ENCODE measurements around the gene KRTAP5-8. TPM values are rescaled to one million over a fixed set of nuclear protein-coding genes. Genes with fewer than 3 reads are reported as not detected.

The KRTAP5-8 gene
- total RNA-seq, 1 experiment from 2014 or later = not detected

DNA sequence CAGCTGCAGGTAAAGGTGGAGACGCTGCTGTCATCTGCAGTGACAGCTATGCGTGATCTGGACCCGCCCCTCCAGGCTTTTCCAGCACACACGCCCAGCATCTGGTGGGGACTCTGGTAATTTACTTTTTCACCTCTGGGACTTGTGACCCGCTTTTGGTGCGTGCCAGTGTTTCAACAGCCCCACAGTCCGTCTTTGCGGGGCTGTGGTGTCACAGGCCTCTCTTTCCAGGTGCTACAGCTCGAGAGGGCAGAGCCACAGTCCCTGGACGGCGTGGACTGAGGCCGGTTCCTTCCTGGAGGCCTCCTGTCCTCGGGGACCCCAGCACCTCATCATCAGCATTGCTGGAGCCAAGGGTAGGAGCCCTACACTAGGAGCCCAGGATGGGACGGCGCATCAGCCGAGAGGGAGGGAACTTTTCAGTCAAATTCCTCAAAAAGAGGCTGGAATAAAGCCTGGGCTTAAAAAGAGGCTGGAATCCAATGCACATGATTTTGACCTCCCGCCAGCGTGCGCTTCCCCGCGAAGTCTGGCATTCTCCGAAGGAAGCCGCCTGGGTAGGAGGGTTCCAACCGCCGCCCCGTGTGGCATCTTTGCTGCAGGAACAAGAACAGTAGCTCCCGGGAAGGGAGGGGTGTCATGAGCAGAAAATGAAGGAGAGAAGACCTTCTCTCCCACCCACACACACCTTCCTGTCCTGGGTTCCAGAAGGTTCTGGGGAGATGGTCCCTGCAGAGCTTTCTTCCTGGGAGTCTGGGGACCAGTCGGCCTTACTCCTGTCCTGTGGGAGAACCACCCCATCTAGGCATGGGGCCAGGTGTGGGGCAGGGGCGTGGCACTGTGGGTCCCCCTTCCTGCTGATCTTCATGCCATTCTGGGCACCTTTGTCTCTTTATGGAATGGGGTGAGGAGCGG is 36.5 kb upstream of the KRTAP5-8 start (continued):
- TF ChIP-seq, protein P1, sequence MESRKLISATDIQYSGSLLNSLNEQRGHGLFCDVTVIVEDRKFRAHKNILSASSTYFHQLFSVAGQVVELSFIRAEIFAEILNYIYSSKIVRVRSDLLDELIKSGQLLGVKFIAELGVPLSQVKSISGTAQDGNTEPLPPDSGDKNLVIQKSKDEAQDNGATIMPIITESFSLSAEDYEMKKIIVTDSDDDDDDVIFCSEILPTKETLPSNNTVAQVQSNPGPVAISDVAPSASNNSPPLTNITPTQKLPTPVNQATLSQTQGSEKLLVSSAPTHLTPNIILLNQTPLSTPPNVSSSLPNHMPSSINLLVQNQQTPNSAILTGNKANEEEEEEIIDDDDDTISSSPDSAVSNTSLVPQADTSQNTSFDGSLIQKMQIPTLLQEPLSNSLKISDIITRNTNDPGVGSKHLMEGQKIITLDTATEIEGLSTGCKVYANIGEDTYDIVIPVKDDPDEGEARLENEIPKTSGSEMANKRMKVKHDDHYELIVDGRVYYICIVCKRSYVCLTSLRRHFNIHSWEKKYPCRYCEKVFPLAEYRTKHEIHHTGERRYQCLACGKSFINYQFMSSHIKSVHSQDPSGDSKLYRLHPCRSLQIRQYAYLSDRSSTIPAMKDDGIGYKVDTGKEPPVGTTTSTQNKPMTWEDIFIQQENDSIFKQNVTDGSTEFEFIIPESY (IDR thresholded peaks at IDR 0.05; ENCODE audit: extremely low read depth, insufficient replicate concordance, low read length) = no peak
- no peak for TF ChIP-seq ZFX (IDR thresholded peaks at IDR 0.05)
- no peak for TF ChIP-seq SRF (IDR thresholded peaks at IDR 0.05; ENCODE audit: low read depth)
- TF ChIP-seq POLR2A (IDR thresholded peaks at IDR 0.05; ENCODE audit: borderline replicate concordance, extremely low read depth, insufficient read depth, insufficient read length) = no peak
- no peak for TF ChIP-seq EZH2 (IDR thresholded peaks at IDR 0.05)
- TF ChIP-seq, protein P2, sequence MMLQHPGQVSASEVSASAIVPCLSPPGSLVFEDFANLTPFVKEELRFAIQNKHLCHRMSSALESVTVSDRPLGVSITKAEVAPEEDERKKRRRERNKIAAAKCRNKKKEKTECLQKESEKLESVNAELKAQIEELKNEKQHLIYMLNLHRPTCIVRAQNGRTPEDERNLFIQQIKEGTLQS (IDR thresholded peaks at IDR 0.05) = no peak
- no peak for TF ChIP-seq RAD21 (IDR thresholded peaks at IDR 0.05; ENCODE audit: low read depth)
- no peak for TF ChIP-seq YY1 (IDR thresholded peaks at IDR 0.05; ENCODE audit: extremely low read depth, insufficient replicate concordance, low read depth, low read length)
- TF ChIP-seq FOSL1 (IDR thresholded peaks at IDR 0.05; ENCODE audit: low read depth) = no peak

DNA sequence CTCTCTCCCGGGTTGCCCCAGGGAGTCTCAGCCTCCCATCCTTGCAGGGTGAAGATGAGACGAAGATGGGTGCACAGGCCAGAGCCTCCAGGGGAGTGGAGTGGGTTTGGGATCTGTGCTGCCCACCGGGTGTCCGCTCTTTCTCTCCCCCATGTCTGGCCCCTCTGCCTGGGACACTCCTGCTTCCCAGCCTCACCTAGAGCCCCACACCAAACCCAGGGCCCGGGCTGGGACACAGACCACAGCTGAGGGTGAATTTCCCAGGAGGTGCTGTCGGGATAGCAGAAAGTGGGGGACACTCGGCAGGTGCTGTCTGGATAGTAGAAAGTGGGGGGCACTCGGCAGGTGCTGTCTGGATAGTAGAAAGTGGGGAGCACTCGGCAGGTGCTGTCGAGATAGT is 35.8 kb upstream of the KRTAP5-8 start:
- Histone ChIP-seq H3K4me1 (ENCODE audit: control insufficient read depth in 1 of 2, insufficient read depth in 2 of 2, low read length in 2 of 2) (peaks cover 11 to 12% of the 10 kb centered on the region in 2 experiments; a peak in 3 of 4 replicates), H3K9me3 (ENCODE audit: control insufficient read depth in 1 of 2, insufficient read depth in 1 of 2, low read depth in 1 of 2, low read length in 2 of 2) (no peaks in the 10 kb centered on the region), H3K9me2 (ENCODE audit: insufficient read depth) (no peaks in the 10 kb centered on the region), H3K9ac (ENCODE audit: low read length) (no peak overlapping the region), H3K4me2 (ENCODE audit: low read length) (no peak overlapping the region), H3K79me2 (ENCODE audit: insufficient read depth, low read length) (no peaks in the 10 kb centered on the region), H2AFZ (ENCODE audit: low read depth, low read length, poor library complexity, severe bottlenecking) (no peak overlapping the region), H3K27me3 (ENCODE audit: insufficient read depth, low read length) (no peaks in the 10 kb centered on the region), H4K20me1 (ENCODE audit: insufficient read depth) (no peaks in the 10 kb centered on the region), H3K27ac (ENCODE audit: low read depth, low read length) (no peak overlapping the region), H3K36me3 (ENCODE audit: control insufficient read depth in 1 of 2, insufficient read depth in 2 of 2, low read length in 2 of 2) (peaks cover 9 to 12% of the 10 kb centered on the region in 2 experiments; a peak in 1 of 4 replicates), H3K4me3 (replicated peaks in 1 of 2; ENCODE audit: low read depth in 1 of 2, low read length in 2 of 2) (no peak overlapping the region)
- DNase-seq (ENCODE audit: low read depth, low spot score) (no peak), ATAC-seq (no peak)
- no TSS peak for BruUV-seq (replicated peaks)
- POLR2A ChIA-PET = no interaction called here
- RAD21 ChIA-PET (ENCODE audit: low non-redundant PET in 1 of 2, low total read pairs in 2 of 2, uncharacterized antibody in 2 of 2, unreplicated experiment in 2 of 2) = no interaction called here
- TF ChIP-seq, protein P3, sequence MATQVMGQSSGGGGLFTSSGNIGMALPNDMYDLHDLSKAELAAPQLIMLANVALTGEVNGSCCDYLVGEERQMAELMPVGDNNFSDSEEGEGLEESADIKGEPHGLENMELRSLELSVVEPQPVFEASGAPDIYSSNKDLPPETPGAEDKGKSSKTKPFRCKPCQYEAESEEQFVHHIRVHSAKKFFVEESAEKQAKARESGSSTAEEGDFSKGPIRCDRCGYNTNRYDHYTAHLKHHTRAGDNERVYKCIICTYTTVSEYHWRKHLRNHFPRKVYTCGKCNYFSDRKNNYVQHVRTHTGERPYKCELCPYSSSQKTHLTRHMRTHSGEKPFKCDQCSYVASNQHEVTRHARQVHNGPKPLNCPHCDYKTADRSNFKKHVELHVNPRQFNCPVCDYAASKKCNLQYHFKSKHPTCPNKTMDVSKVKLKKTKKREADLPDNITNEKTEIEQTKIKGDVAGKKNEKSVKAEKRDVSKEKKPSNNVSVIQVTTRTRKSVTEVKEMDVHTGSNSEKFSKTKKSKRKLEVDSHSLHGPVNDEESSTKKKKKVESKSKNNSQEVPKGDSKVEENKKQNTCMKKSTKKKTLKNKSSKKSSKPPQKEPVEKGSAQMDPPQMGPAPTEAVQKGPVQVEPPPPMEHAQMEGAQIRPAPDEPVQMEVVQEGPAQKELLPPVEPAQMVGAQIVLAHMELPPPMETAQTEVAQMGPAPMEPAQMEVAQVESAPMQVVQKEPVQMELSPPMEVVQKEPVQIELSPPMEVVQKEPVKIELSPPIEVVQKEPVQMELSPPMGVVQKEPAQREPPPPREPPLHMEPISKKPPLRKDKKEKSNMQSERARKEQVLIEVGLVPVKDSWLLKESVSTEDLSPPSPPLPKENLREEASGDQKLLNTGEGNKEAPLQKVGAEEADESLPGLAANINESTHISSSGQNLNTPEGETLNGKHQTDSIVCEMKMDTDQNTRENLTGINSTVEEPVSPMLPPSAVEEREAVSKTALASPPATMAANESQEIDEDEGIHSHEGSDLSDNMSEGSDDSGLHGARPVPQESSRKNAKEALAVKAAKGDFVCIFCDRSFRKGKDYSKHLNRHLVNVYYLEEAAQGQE (IDR thresholded peaks at IDR 0.05; ENCODE audit: low read depth) = no peak
- TF ChIP-seq, protein P4, sequence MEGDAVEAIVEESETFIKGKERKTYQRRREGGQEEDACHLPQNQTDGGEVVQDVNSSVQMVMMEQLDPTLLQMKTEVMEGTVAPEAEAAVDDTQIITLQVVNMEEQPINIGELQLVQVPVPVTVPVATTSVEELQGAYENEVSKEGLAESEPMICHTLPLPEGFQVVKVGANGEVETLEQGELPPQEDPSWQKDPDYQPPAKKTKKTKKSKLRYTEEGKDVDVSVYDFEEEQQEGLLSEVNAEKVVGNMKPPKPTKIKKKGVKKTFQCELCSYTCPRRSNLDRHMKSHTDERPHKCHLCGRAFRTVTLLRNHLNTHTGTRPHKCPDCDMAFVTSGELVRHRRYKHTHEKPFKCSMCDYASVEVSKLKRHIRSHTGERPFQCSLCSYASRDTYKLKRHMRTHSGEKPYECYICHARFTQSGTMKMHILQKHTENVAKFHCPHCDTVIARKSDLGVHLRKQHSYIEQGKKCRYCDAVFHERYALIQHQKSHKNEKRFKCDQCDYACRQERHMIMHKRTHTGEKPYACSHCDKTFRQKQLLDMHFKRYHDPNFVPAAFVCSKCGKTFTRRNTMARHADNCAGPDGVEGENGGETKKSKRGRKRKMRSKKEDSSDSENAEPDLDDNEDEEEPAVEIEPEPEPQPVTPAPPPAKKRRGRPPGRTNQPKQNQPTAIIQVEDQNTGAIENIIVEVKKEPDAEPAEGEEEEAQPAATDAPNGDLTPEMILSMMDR (IDR thresholded peaks at IDR 0.05 in 2 of 3, conservative IDR thresholded peaks at IDR 0.05 in 1 of 3; ENCODE audit: borderline replicate concordance in 1 of 3, insufficient read depth in 1 of 3, low read depth in 2 of 3, low read length in 2 of 3) = no peak
- TF ChIP-seq EZH2 (IDR thresholded peaks at IDR 0.05) (no peak), FOSL1 (IDR thresholded peaks at IDR 0.05; ENCODE audit: low read depth) (no peak), SP1 (IDR thresholded peaks at IDR 0.05; ENCODE audit: low read depth) (no peak)
- CTCF ChIA-PET = no interaction called here
- intact Hi-C loops (cut with micrococcal nuclease) = no loop called here

Data from HCT116 (cell line).